Esophagus squamous epithelium (tissue), 5 donors: ENCODE data around the gene PSD2. TPM values are rescaled to one million over a fixed set of nuclear protein-coding genes. Genes with fewer than 3 reads are reported as not detected.

Experiments
- DNase-seq: peaks from one replicate; lab custom pipeline; 2025; lab: John Stamatoyannopoulos, UW
- H3K27ac ChIP-seq, 4 donors: fragments of 200-600 bp; sonication (generic); one replicate each; pipeline ENCODE4 v1.5.1; 2016 to 2019; ENCODE audit warnings: mild to moderate bottlenecking in 1 of 4
- H3K27me3 ChIP-seq, 4 donors: fragments of 200-600 bp; sonication (generic); 1 replicate in 3 of 4; 2 replicates in 1 of 4; pipeline versions ENCODE4 v1.5.1 to v1.6.0; 2017 to 2021; ENCODE audit warnings: antibody characterized with exemption in 1 of 4
- H3K36me3 ChIP-seq, 3 donors: fragments of 200-600 bp; sonication (generic); one replicate each; pipeline ENCODE4 v1.5.1; 2016 to 2019
- H3K4me1 ChIP-seq, 3 donors: fragments of 200-600 bp; sonication (generic); one replicate each; pipeline ENCODE4 v1.5.1; 2017 to 2019
- H3K4me3 ChIP-seq, 4 donors: fragments of 200-600 bp; sonication (generic); 1 replicate in 3 of 4; 2 replicates in 1 of 4; pipeline ENCODE4 v1.5.1; 2016 to 2019; ENCODE audit warnings: mild to moderate bottlenecking in 2 of 4, moderate library complexity in 1 of 4
- H3K9me3 ChIP-seq, 3 donors: fragments of 200-600 bp; sonication (generic); one replicate each; pipeline ENCODE4 v1.5.1; 2016 to 2019
- POLR2A ChIP-seq, 4 donors: fragments of 450-650 bp; IDR thresholded peaks; one replicate each; pipeline ENCODE4 v1.6.1; 2017; ENCODE audit warnings: antibody characterized with exemption in 4 of 4, mild to moderate bottlenecking in 4 of 4, moderate library complexity in 3 of 4
- WGBS, 2 donors: methylation state at CpG; one replicate each; pipeline ENCODE4 v1.1.5; 2018; 5-methylcytosine and 5-hydroxymethylcytosine counted together
- intact Hi-C: fragments of 100-400 bp; cut with DNase I; formaldehyde crosslinking; loops from one replicate; pipeline ENCODE4 v1.15.0; 2022
- total RNA-seq, 4 donors: library from RNA; depleted of rRNA; stranded (reverse); fragments of >200 nt; gene quantifications; one replicate each; pipeline ENCODE4 v1.1.0, GENCODE V29; 2016
- TF ChIP-seq, protein P1 (sequence below), 6 experiments: fragments of 450-650 bp in 4 of 6; fragments of 200-600 bp in 2 of 6; sonication (generic) in 2 of 6; IDR thresholded peaks; one replicate each; pipeline ENCODE4 v1.5.1; 2016 to 2019; ENCODE audit warnings: antibody characterized with exemption in 6 of 6, mild to moderate bottlenecking in 4 of 6, moderate library complexity in 4 of 6
- donor health status: DM: yes; HTN: yes; CAD: no.

Gene PSD2
- total RNA-seq, 4 donors from 2014 or later, result not detected

DNA sequence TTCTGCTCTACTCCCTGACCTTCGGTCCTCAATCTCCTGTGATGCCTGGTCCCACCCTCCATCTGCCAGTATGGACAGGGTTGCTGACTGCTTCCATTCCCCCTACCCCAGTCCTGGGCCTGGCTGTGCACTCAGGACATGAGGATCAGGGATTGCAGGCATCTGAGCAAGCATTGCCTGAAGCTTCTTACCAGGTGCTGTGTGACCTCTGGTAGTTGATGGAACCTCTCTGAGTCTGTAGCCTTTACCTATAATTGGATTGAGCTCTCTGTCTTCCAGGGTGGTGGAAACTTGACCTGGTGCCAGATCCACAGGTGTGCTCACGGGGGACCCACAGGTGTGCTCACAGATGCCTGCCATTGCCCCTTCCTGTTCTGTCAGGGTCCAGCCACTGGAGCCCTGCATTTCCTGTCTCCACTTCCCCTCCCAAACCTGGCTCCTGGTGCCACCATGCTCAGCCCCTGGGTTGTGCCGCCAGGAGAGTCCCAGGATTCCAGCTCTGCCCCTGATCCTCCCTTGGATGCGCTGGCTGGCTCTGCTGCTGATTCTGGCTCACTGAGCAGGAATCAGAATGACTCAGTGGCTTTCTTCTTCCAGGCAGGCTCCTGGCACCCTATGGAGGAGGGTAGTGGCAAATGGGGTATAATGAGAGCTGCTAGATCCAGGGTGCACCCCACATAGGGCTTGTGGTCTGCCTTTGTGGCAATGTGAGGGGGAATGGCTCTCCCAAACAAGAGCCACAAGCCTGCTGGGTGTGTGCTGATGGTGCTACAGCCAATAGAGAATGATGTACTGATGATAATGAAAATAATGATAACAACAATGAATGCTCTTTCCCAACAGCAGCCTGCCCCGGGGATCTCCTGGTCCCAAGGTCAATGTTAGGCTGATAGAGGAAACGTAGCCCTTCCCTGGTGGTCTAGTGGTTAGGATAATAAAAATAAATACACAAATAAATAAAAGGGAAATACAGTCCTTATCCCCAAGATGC is 35.2 kb upstream of the PSD2 start:
- Histone ChIP-seq H3K4me1 (peaks cover 6 to 23% (median 7%) of the 10 kb centered on the region in 3 donors), H3K4me3 (no peak overlapping the region), H3K27me3 (peaks cover 11 to 75% (median 20%) of the 10 kb centered on the region in 4 donors), H3K27ac (no peak overlapping the region), H3K9me3 (no peaks in the 10 kb centered on the region), H3K36me3 (no peaks in the 10 kb centered on the region)
- 55 to 60% methylated on average over 4 to 5 of the region's 6 CpGs for WGBS, 2 donors
- intact Hi-C loops, result no loop called here
- no peak for DNase-seq
- TF ChIP-seq POLR2A (IDR thresholded peaks at IDR 0.05), result no peak
- TF ChIP-seq, protein P1, sequence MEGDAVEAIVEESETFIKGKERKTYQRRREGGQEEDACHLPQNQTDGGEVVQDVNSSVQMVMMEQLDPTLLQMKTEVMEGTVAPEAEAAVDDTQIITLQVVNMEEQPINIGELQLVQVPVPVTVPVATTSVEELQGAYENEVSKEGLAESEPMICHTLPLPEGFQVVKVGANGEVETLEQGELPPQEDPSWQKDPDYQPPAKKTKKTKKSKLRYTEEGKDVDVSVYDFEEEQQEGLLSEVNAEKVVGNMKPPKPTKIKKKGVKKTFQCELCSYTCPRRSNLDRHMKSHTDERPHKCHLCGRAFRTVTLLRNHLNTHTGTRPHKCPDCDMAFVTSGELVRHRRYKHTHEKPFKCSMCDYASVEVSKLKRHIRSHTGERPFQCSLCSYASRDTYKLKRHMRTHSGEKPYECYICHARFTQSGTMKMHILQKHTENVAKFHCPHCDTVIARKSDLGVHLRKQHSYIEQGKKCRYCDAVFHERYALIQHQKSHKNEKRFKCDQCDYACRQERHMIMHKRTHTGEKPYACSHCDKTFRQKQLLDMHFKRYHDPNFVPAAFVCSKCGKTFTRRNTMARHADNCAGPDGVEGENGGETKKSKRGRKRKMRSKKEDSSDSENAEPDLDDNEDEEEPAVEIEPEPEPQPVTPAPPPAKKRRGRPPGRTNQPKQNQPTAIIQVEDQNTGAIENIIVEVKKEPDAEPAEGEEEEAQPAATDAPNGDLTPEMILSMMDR (IDR thresholded peaks at IDR 0.05), result no peak

- WGBS, 2 donors, result 89 to 91% methylated on average over 3 of the region's 3 CpGs
- intact Hi-C loops, result no loop called here
- H3K9me3 ChIP-seq, result no peaks in the 10 kb centered on the region
- peaks cover 7 to 69% (median 16%) of the 10 kb centered on the region in 4 donors for H3K27me3 ChIP-seq
- TF ChIP-seq, protein P1 (IDR thresholded peaks at IDR 0.05), result no peak
- TF ChIP-seq POLR2A (IDR thresholded peaks at IDR 0.05), result no peak
- no peak overlapping the region for H3K4me3 ChIP-seq
- no peaks in the 10 kb centered on the region for H3K36me3 ChIP-seq
- peaks cover 1 to 25% (median 2%) of the 10 kb centered on the region in 3 donors for H3K4me1 ChIP-seq
- no peak overlapping the region for H3K27ac ChIP-seq
- no peak for DNase-seq
Observed at GRCh38 chr5:139761057-139761450, 34.6 kb upstream of the PSD2 start.

DNA sequence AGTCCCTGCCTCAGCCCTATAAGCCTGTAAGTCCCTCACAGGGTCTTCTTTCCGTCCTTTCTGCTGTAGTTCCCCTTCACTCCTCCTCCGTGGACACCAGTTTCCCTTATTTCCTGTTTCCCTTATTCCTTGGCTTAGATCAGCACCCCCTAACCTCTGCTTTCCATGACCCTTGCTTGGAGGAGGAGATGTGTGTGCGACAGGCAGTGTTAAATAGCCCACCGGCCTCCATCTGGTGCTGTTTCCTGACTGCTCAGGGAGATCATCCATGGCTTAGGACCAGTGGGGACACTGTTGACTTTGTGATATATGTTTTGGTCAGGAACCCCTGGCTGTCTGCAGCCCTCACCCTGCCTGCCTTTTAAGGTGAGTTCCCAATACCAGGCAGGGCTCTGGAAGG is 34.1 kb upstream of the PSD2 start:
- peaks cover 3 to 65% (median 11%) of the 10 kb centered on the region in 4 donors for H3K27me3 ChIP-seq
- H3K27ac ChIP-seq, result no peak overlapping the region
- H3K4me3 ChIP-seq, result no peak overlapping the region
- WGBS, 2 donors, result 54 to 71% methylated on average over 4 of the region's 4 CpGs
- TF ChIP-seq, protein P1 (IDR thresholded peaks at IDR 0.05), result no peak
- no peak for TF ChIP-seq POLR2A (IDR thresholded peaks at IDR 0.05)
- no peaks in the 10 kb centered on the region for H3K9me3 ChIP-seq
- H3K4me1 ChIP-seq, result peaks cover 0 to 22% (median 0%) of the 10 kb centered on the region in 3 donors
- intact Hi-C loops, result no loop called here
- DNase-seq, result no peak
- no peaks in the 10 kb centered on the region for H3K36me3 ChIP-seq

- Histone ChIP-seq H3K4me3 (no peak overlapping the region), H3K27me3 (peaks cover 3 to 53% (median 10%) of the 10 kb centered on the region in 4 donors), H3K27ac (no peak overlapping the region), H3K9me3 (no peaks in the 10 kb centered on the region), H3K4me1 (peaks cover 0 to 22% (median 0%) of the 10 kb centered on the region in 3 donors), H3K36me3 (no peaks in the 10 kb centered on the region)
- intact Hi-C loops, result no loop called here
- TF ChIP-seq POLR2A (IDR thresholded peaks at IDR 0.05), result no peak
- TF ChIP-seq, protein P1 (IDR thresholded peaks at IDR 0.05), result no peak
- no peak for DNase-seq
- WGBS, 2 donors, result 72% methylated on average over 6 to 10 of the region's 10 CpGs
Observed at GRCh38 chr5:139762615-139763170, 32.9 kb upstream of the PSD2 start.
